ENCODE data around the gene FBXW5.

DNA sequence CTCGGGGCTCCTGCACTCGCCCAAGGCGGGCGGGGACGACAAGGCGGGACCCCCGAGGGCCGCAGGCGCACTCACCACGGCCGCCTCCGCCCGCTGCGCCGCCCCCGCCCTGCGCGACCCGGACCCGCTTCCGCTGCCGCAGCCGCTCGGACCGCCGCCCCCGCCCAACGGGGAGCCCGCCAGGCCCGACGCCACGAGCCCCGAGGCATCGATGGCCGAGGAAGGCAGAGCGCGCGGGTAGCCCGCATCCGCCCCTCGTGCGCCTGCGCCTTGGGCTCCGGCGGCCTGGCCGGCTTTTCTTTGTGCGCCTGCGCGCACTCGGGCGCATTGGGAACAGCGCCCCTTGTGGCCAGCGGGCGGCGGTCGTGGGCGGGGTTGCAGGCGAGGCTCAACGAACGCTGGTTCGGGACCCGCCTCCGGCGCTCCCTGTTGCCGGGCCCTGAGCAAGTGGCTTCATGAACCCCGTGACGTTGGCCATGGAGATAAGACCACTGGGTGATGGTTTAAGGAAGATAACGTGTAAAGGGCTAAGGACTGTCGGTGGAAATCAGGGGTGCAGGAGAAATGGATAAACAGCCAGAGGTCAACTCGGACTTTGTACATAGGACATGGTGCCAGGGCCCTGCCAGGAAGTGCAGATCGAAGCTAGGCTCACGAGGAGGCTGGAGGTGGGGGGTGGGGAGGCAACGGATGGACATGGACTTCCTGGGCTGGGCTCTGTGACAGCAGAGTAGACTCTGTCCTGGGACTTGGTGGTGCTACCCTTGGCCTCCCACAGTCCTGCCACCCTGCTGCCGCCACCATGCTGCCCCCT is at the start of gene FBXW5, which contains the start of gene C8G:
- TF ChIP-seq, protein P1, sequence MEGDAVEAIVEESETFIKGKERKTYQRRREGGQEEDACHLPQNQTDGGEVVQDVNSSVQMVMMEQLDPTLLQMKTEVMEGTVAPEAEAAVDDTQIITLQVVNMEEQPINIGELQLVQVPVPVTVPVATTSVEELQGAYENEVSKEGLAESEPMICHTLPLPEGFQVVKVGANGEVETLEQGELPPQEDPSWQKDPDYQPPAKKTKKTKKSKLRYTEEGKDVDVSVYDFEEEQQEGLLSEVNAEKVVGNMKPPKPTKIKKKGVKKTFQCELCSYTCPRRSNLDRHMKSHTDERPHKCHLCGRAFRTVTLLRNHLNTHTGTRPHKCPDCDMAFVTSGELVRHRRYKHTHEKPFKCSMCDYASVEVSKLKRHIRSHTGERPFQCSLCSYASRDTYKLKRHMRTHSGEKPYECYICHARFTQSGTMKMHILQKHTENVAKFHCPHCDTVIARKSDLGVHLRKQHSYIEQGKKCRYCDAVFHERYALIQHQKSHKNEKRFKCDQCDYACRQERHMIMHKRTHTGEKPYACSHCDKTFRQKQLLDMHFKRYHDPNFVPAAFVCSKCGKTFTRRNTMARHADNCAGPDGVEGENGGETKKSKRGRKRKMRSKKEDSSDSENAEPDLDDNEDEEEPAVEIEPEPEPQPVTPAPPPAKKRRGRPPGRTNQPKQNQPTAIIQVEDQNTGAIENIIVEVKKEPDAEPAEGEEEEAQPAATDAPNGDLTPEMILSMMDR (conservative IDR thresholded peaks at IDR 0.05; ENCODE audit: low read depth in 2 of 2), result peak; percentile 77 to 91
- TF ChIP-seq EZH2 (IDR thresholded peaks at IDR 0.05; ENCODE audit: low read depth, unreplicated experiment) (no peak), POLR2AphosphoS5 (IDR thresholded peaks at IDR 0.05; ENCODE audit: low read depth) (peak; percentile 59), EZH2phosphoT487 (IDR thresholded peaks at IDR 0.05; ENCODE audit: unreplicated experiment) (no peak), JUNB (IDR thresholded peaks at IDR 0.05; ENCODE audit: unreplicated experiment) (no peak), NANOG (IDR thresholded peaks at IDR 0.05; ENCODE audit: borderline replicate concordance) (no peak), CREB1 (CRISPR knock-in tag; IDR thresholded peaks at IDR 0.05; ENCODE audit: low read depth) (peak; percentile 39; the same call in 1 of the 2 replicates), ZNF114 (CRISPR knock-in tag; IDR thresholded peaks at IDR 0.05) (no peak; the same call in 1 of the 2 replicates), ZNF331 (CRISPR knock-in tag; IDR thresholded peaks at IDR 0.05; ENCODE audit: low read depth) (no peak), STAT1 (IDR thresholded peaks at IDR 0.05; ENCODE audit: unreplicated experiment) (no peak)
- TF ChIP-seq, protein P2, sequence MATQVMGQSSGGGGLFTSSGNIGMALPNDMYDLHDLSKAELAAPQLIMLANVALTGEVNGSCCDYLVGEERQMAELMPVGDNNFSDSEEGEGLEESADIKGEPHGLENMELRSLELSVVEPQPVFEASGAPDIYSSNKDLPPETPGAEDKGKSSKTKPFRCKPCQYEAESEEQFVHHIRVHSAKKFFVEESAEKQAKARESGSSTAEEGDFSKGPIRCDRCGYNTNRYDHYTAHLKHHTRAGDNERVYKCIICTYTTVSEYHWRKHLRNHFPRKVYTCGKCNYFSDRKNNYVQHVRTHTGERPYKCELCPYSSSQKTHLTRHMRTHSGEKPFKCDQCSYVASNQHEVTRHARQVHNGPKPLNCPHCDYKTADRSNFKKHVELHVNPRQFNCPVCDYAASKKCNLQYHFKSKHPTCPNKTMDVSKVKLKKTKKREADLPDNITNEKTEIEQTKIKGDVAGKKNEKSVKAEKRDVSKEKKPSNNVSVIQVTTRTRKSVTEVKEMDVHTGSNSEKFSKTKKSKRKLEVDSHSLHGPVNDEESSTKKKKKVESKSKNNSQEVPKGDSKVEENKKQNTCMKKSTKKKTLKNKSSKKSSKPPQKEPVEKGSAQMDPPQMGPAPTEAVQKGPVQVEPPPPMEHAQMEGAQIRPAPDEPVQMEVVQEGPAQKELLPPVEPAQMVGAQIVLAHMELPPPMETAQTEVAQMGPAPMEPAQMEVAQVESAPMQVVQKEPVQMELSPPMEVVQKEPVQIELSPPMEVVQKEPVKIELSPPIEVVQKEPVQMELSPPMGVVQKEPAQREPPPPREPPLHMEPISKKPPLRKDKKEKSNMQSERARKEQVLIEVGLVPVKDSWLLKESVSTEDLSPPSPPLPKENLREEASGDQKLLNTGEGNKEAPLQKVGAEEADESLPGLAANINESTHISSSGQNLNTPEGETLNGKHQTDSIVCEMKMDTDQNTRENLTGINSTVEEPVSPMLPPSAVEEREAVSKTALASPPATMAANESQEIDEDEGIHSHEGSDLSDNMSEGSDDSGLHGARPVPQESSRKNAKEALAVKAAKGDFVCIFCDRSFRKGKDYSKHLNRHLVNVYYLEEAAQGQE (IDR thresholded peaks at IDR 0.05; ENCODE audit: unreplicated experiment), result no peak
- TF ChIP-seq, protein P3, sequence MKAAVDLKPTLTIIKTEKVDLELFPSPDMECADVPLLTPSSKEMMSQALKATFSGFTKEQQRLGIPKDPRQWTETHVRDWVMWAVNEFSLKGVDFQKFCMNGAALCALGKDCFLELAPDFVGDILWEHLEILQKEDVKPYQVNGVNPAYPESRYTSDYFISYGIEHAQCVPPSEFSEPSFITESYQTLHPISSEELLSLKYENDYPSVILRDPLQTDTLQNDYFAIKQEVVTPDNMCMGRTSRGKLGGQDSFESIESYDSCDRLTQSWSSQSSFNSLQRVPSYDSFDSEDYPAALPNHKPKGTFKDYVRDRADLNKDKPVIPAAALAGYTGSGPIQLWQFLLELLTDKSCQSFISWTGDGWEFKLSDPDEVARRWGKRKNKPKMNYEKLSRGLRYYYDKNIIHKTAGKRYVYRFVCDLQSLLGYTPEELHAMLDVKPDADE (IDR thresholded peaks at IDR 0.05), result peak; percentile 68
